Stimulated activated CD4-positive, alpha-beta T cell treated with anti-CD3 and anti-CD28 coated beads, TNF-alpha, amount 100 ng/mL, for 1 hour (primary cell): Measurements from ENCODE around the gene TMEM270.

ENCODE experiments used
- DNase-seq, 3 donors: peaks; one replicate each; pipeline ENCODE4 v3.0.0-alpha.2; 2020; ENCODE audit warnings: low read depth in 3 of 3, low spot score in 1 of 3

TMEM270 gene

DNA sequence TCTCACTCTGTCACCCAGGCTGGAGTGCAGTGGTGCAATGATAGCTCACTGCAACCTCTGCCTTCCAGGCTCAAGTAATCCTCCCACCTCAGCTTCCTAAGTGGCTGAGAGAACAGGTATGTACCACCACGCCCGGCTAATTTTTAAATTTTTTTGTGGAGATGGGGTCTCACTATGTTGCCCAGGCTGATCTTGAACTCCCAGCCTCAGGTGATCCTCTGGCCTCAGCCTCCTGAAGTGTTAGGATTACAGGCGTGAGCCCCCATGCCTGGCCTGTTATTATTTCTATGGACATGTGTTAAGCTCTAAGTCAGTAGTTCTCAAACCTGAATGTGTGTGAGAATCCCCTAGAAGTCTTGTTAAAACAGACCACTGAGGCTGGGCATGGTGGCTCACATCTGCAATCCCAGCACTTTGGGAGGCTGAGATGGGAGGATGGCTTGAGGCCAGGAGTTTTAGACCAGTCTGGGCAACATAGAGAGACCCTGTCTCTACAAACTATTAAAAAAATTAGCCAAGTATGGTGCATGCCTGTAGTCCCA is 24.5 kb downstream of the TMEM270 start:
- no peak for DNase-seq

GRCh38 chr7:73885975-73886798 is 25.2 kb downstream of the TMEM270 start:
- no peak for DNase-seq

DNA sequence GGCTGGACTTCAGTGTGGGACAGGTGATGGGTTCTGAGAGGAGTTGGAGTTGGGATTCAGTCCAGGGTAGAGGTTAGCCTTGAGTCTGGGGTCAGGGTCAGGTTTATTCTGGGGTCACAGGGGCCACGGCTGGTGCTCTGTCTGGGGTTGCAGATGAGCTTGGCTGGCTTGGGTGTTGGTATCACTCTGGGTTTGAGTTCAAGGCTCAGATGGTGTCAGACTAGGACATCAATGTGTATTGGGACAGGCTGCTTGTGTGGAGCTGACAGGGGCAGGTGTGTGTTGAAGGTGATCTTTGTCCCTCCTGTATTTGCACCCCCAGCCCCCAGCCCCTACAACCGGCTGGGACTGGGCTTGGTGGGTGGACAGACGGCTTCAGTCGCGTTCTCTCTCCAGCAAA is 26.8 kb downstream of the TMEM270 start:
- no peak for DNase-seq

DNA sequence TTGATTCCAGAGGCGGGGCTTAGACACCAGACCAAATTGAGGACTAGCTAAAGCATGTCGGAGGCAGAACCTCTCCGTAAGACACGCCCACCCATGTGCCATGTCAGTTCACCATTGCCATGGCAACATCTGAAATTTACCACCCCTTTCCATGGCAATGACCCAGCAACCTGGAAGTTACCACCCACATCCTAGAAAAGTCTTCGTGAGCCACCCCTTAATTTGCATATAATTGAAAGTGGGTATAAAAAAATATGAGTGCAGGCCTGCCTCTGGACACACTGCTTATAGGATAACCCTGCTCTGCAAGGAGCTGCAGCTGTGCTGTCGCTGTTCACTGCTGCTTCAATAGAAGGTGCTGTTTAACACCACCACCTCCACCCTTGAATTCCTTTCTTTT is 28.0 kb downstream of the TMEM270 start:
- no peak for DNase-seq

- DNase-seq: no peak
These were observed 29.7 kb downstream of the TMEM270 start for GRCh38 chr7:73890555-73891147.

DNA sequence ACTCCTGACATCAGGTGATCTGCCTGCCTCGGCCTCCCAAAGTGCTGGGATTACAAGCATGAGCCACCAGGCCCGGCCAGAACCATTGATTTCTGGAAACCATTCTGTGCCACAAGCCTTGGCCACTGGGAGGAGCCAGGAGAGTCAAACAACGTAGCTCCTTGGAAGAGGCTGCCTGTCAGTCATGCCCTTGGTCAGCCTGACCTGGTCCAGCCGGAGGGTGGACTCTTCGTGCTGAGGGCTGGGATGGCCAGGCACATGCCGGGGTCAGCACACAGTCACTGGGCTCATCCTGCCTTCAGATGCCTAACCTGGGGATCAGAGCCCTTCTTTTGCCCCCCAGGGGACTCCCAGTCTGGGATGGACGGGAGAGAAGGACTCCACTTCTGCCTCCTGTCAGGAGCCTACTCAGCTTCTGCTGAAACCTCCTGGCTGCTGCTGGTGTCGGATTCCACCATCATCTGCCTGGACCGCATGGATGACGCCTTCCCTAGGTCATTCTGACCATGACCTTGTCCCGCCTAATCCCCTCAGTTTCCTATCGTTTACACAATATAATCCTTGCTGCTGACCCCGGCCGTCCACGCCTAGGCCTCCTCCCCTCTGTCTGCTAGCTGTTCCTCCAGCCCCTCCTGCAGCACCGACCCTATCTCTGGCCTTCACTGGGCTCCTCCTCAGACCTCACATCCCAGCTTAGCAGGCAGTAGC is 30.4 kb downstream of the TMEM270 start:
- DNase-seq: no peak

DNA sequence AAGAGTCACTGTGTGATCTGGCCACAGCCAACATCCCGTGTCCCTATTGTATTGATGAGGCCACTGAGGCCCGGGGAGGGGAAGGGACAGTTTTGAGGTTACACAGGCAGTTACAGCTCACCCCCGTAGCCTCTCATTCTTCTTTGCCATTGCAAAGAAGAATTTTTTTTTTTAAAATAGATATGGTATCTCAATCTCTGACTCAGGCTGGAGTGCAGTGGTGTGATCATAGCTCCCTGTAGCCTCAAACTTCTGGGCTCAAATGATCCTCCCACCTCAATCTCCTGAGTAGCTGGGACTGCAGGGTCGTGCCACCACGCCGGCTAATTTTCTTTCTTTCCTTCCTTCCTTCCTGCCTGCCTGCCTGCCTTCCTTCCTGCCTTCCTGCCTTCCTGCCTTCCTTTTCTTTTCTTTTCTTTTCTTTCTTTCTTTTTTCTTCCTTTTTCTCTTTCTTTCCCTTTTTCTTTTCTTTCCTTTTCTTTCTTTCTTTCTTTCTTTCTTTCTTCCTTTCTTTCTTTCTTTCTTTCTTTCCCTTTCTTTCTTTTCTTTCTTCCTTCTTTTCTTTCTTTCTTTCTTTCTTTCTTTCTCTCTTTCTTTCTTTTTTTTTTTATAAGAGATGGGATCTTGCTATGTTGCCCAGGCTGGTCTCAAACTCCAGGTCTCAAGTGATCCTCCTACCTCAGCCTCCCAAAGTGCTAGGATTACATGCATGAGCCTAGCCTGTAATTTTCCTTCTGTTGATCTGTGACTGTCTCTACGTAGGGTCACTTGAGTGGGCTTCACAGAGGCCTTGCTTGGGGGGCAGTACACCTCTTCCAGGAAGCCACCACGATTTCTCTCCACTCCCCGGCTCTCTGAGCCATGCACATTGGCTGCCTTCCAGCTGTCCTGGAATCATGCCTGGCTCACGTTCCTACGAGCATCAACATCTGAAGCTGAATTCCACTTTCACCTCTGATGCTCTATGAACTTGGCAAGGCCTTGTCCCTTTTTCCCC is 31.3 kb downstream of the TMEM270 start:
- DNase-seq: no peak

- no peak for DNase-seq
These were observed 32.6 kb downstream of the TMEM270 start for GRCh38 chr7:73893342-73894101.

- DNase-seq: no peak
These were observed 33.2 kb downstream of the TMEM270 start for GRCh38 chr7:73894166-73894565.

DNA sequence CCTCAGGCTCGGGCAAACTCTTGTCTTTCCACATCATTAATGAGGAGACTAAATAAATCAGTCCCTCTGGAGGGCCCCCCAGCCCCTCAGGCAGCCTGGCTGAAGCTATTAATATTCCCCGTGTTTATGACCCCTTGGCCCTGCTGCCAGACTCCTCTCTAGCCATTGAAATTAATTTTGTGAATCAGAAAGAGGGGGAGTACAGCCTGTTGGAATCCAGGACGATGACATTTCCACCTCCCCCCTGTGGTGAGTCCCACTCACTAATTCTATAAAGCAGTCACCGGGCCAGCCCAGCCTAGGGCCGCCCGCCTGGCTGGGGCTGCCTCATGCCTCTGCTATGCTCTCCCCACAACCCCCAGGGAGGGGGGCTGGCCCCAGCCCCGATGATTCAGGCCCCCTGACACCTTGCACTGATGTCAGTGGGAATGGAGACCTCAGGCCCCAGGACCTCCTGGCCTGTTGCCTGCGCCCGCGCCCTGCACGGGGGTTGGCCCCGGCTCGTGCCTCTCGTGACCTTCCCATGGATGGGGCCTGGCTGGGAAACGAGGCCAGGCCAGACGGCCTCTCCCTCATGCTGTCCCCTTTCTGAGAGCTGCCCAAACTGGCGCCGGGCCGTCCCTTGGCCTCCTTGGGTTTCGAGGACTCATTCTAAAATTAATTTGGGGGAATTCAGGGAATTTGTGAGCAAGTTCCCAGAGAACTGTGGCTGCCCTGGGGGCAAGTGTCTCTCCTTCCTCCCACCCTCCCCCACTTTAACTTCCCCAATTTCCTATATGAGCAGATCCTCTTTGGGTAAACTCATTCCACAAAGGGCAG is 34.0 kb downstream of the TMEM270 start:
- no peak for DNase-seq

DNA sequence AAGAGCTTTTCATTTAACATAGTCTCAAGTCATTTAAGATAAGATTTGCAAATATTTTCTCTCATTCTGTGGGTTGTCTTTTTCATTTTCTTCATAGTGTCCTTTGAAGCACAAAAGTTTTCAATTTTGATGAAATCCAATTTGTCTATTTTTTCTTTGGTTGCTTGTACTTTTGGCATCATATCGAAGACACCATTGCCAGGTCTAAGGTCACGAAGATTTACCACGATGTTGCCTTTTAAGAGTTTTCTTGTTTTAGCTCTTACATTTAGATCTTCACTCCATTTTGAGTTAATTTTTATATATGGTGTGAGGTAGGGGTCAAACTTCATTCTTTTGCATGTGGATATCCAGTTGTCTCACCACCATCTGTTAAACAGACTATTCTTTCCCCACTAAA is 34.7 kb downstream of the TMEM270 start:
- DNase-seq: no peak

DNA sequence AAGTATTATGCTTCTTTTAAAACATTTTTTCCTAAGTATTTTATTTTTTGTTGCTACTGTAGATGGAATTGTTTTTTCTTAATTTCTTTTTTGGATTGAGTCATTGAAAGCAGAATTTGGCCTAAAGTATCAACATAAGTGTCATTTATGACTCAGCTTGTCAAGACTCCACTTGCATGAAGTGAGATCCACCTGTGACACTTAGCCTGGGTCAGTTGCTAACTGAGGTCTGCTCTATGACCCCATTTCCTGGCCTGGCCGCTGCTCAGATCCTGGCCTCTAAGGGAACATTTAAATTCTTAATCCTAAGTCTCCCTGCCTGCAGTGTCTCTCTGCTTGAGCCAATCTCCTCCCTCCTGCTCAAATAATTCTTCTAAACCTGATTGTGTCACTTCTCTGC is 35.5 kb downstream of the TMEM270 start:
- DNase-seq: no peak

GRCh38 chr7:73899731-73900142 is 38.8 kb downstream of the TMEM270 start:
- no peak for DNase-seq

GRCh38 chr7:73900286-73900685 is 39.3 kb downstream of the TMEM270 start:
- DNase-seq: no peak

- DNase-seq: no peak
These were observed 40.4 kb downstream of the TMEM270 start for GRCh38 chr7:73901231-73901822.

- no peak for DNase-seq
These were observed 41.1 kb downstream of the TMEM270 start for GRCh38 chr7:73901823-73902597.

DNA sequence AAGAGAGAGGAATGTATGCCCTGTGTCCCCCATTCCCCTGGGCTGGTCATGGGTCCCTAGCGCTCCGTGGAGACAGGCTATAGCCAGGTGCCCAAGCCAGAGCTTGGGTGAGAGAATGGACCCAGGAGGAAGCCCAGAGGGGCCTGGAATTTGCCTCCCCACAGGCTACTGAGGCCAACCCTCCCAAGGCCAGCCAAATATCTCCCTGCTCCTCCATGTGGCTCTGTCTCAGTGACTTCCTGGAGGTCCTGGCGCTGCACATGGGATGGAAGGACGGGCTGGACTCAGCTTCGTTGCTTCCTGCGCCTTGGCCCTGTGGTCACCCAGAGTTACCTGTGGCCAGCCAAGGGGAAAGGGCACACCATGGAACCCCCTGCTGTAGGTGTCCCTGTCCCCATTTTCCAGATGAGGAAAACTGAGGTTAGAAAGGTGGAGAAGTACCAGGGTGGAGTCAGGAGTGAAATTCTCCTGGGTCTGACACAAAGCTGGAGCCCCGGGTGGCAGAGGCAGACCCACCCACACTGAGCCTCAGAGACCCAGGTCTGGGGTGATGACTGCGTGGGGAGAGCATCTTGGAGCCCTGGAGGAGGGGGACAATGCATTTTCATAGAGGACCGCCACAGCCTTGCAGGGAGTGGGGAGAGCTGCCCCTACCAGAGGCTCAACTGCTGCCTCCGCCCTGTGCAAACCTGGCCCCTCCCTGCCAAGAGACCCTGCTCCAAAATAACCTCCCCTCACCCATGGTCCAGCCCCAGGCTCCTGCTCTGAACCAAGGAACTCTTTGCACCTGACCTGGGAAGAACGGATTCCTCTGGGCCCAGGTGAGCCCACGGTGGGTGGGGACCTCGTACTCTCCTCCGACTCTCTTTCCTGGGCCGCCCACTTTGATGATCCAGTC is 42.6 kb downstream of the TMEM270 start:
- no peak for DNase-seq
